SK-N-MC (cell line): ENCODE data around the gene CHEK1.

Source experiments
- EZH2 ChIP-seq: fragments of 200-600 bp; sonication (generic); IDR thresholded peaks from one replicate; pipeline ENCODE4 v1.6.1; 2017; ENCODE audit warnings: antibody characterized with exemption
- FOXP2 ChIP-seq: optimal IDR thresholded peaks from 2 replicates; pipeline ENCODE3; 2011; ENCODE audit warnings: mild to moderate bottlenecking, moderate library complexity; ENCODE audit not compliant: insufficient read depth; ENCODE audit errors: extremely low read length, control extremely low read depth
- POLR2AphosphoS5 ChIP-seq: IDR thresholded peaks from 2 replicates; pipeline ENCODE4 v1.6.1; 2012; ENCODE audit warnings: mild to moderate bottlenecking, low read depth, low read length, borderline replicate concordance

GRCh38 chr11:125605417-125605816 lies 19.5 kb upstream of the CHEK1 start:
- TF ChIP-seq EZH2: no peak
- no peak for TF ChIP-seq POLR2AphosphoS5
- TF ChIP-seq FOXP2: no peak
